HG03378 (cell line): ENCODE measurements around the gene ARCN1.
"Not testable (repeated sequence)": the region's sequence is repeated elsewhere in the genome, so short reads cannot be mapped to it uniquely, and the experiment has no call there.

ENCODE experiments used
- ATAC-seq: cut with Tn5 transposase; IDR thresholded peaks from one replicate; pipeline ENCODE4 v1.9.1; 2021; ENCODE audit warnings: mild to moderate bottlenecking, moderate library complexity; ENCODE audit not compliant: unreplicated experiment

ARCN1 gene

GRCh38 chr11:118544010-118544646 is 28.1 kb upstream of the ARCN1 start:
- ATAC-seq: no peak

GRCh38 chr11:118544647-118545010 is 27.6 kb upstream of the ARCN1 start:
- ATAC-seq: no peak

- ATAC-seq: no peak
These were observed 26.7 kb upstream of the ARCN1 start for GRCh38 chr11:118545533-118545932.

GRCh38 chr11:118547132-118547531 is 25.1 kb upstream of the ARCN1 start:
- ATAC-seq: no peak

GRCh38 chr11:118552341-118552740 is 19.9 kb upstream of the ARCN1 start:
- ATAC-seq: no peak

- ATAC-seq: no peak
These were observed 11.4 kb upstream of the ARCN1 start for GRCh38 chr11:118560806-118561205.

GRCh38 chr11:118565051-118565450 is 7.2 kb upstream of the ARCN1 start:
- ATAC-seq: no peak

GRCh38 chr11:118569670-118570069 is 2.5 kb upstream of the ARCN1 start:
- ATAC-seq: no peak

- no peak for ATAC-seq
These were observed 1.4 kb upstream of the ARCN1 start for GRCh38 chr11:118570787-118571186.

GRCh38 chr11:118571701-118572060 is 528 bp upstream of the ARCN1 start:
- ATAC-seq: not testable (repeated sequence)

- peak; percentile 25 for ATAC-seq
These were observed 857 bp downstream of the ARCN1 start for GRCh38 chr11:118572981-118573550.

- ATAC-seq: no peak
These were observed 2.4 kb downstream of the ARCN1 start for GRCh38 chr11:118574636-118575035.

GRCh38 chr11:118577995-118578394 is 5.8 kb downstream of the ARCN1 start:
- ATAC-seq: not testable (repeated sequence)

- no peak for ATAC-seq
These were observed 8.8 kb downstream of the ARCN1 start for GRCh38 chr11:118581057-118581456.

GRCh38 chr11:118587952-118588351 is 15.7 kb downstream of the ARCN1 start:
- ATAC-seq: no peak

GRCh38 chr11:118592616-118593367 is 20.6 kb downstream of the ARCN1 start:
- no peak for ATAC-seq

GRCh38 chr11:118594984-118595383 is 22.8 kb downstream of the ARCN1 start:
- ATAC-seq: not testable (repeated sequence)

GRCh38 chr11:118596224-118597146 is 24.3 kb downstream of the ARCN1 start:
- ATAC-seq: no peak

- no peak for ATAC-seq
These were observed 25.3 kb downstream of the ARCN1 start for GRCh38 chr11:118597556-118597955.

GRCh38 chr11:118602331-118602730 is 30.1 kb downstream of the ARCN1 start:
- ATAC-seq: no peak

- ATAC-seq: not testable (repeated sequence)
These were observed 31.5 kb downstream of the ARCN1 start for GRCh38 chr11:118603709-118604108.
